Upper lobe of right lung (tissue), 1 donor: ENCODE results near the gene SMAD7. TPM values are rescaled to one million over a fixed set of nuclear protein-coding genes. Genes with fewer than 3 reads are reported as not detected.

Source experiments
- ATAC-seq: fragments of 200-7000 bp; cut with Tn5 transposase; one replicate; pipeline ENCODE4 v1.9.1; 2020; ENCODE audit warnings: mild to moderate bottlenecking, moderate library complexity
- DNase-seq: peaks from one replicate; pipeline ENCODE4 v3.0.0-alpha.2; 2020
- H3K27ac ChIP-seq: fragments of 200-600 bp; one replicate; pipeline ENCODE4 v1.8.0; 2022
- H3K27me3 ChIP-seq: fragments of 200-600 bp; one replicate; pipeline ENCODE4 v1.8.0; 2022; ENCODE audit warnings: mild to moderate bottlenecking
- H3K36me3 ChIP-seq: fragments of 200-600 bp; one replicate; pipeline ENCODE4 v1.8.0; 2022
- H3K4me1 ChIP-seq: fragments of 200-600 bp; one replicate; pipeline ENCODE4 v1.8.0; 2022
- H3K4me3 ChIP-seq: fragments of 200-600 bp; one replicate; pipeline ENCODE4 v1.8.0; 2022; ENCODE audit warnings: mild to moderate bottlenecking
- H3K9me3 ChIP-seq: fragments of 200-600 bp; one replicate; pipeline ENCODE4 v1.8.0; 2022
- intact Hi-C: fragments of 100-400 bp; cut with DNase I; formaldehyde crosslinking; loops from one replicate; pipeline ENCODE4 v1.11.0; 2022
- total RNA-seq: library from RNA; stranded (reverse); fragmentation: NEBNext Ultra II Directional; extraction: Animal tissue kit (Norgen Biotek cat#: 25700); gene quantifications from one replicate; pipeline ENCODE4 v1.2.1, GENCODE V29; 2021
- TF ChIP-seq, protein P1 (sequence below): fragments of 200-600 bp; IDR thresholded peaks from one replicate; pipeline ENCODE4 v1.8.0; 2022; ENCODE audit warnings: antibody characterized with exemption
- donor health status: DM: no; HTN: yes; CAD: no; lungs with severe emphysema.

Gene SMAD7
- total RNA-seq, 1 donor from 2014 or later: 68.9 TPM

DNA sequence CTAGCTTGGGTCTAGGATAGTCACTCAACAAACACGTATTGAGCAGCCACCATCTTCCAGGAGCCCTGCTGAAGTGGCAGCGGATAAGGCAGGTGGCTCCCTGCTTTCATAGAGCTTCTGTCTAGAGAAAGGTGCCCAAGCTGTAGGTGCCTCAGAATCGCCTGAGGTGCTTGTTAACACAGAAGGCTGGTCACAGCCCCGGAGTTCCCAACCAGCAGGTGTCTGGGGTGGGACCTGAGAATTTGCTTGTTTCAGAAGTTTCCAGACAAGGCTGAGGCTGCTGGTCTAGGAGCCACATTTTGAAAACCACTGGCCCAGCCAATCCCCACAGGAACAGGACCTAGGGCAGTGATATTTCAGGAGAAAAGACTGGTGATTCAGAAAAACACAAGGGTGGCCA lies 45.3 kb upstream of the SMAD7 start:
- intact Hi-C loops: no loop called here
- Histone ChIP-seq H3K4me1 (peaks cover 29% of the 10 kb centered on the region), H3K9me3 (no peaks in the 10 kb centered on the region), H3K27me3 (no peaks in the 10 kb centered on the region), H3K4me3 (no peak overlapping the region), H3K27ac (no peak overlapping the region), H3K36me3 (no peaks in the 10 kb centered on the region)
- ATAC-seq (no peak), DNase-seq (no peak)
- TF ChIP-seq, protein P1, sequence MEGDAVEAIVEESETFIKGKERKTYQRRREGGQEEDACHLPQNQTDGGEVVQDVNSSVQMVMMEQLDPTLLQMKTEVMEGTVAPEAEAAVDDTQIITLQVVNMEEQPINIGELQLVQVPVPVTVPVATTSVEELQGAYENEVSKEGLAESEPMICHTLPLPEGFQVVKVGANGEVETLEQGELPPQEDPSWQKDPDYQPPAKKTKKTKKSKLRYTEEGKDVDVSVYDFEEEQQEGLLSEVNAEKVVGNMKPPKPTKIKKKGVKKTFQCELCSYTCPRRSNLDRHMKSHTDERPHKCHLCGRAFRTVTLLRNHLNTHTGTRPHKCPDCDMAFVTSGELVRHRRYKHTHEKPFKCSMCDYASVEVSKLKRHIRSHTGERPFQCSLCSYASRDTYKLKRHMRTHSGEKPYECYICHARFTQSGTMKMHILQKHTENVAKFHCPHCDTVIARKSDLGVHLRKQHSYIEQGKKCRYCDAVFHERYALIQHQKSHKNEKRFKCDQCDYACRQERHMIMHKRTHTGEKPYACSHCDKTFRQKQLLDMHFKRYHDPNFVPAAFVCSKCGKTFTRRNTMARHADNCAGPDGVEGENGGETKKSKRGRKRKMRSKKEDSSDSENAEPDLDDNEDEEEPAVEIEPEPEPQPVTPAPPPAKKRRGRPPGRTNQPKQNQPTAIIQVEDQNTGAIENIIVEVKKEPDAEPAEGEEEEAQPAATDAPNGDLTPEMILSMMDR: no peak

DNA sequence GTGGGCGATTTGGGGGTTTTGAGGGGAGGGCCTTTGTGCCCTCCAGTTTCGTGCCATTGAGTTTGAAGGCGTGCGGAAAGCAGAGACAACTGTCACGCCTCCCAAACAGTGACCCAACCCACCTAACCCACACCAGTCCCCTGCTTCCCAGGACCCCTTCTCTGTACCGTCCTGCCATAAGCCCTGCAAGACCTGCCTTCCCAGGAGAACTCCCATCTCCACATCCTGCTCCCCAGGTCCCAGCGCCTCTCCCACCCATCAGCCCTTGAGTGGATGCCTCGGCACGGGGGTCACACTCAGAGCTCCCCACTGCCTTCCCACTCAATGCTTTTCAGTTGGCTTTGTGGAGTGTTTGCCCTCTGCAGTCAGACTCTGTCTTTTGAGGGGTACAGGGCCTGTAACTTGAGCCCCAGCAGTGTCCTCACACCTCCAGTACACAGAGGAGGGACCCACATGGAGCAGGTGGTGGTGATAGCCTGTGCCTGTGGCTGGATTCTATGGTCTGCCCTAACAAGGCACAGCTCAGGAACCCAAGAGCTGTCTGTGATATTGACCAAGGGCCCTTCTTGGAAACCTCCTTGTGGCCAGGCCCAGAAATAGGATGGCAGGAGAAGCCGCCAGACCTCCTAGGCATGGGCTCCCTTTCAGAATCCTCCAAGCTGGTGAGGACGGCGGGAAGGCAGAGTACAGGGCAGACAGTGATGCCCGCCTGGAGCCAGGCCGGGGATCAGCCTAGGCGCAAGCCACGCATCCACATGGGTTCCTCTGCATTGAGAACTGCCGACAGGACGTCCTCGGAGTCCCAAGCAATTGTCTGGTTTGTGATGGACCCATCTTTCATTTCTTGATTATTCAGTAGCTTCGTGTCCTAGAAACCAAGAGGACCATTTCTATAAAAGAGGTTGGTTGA lies 44.4 kb upstream of the SMAD7 start:
- intact Hi-C loops: no loop called here
- no peaks in the 10 kb centered on the region for H3K36me3 ChIP-seq
- H3K4me3 ChIP-seq: no peak overlapping the region
- ATAC-seq (no peak), DNase-seq (no peak)
- no peak overlapping the region for H3K27ac ChIP-seq
- TF ChIP-seq, protein P1: no peak
- H3K4me1 ChIP-seq: peaks cover 29% of the 10 kb centered on the region
- no peaks in the 10 kb centered on the region for H3K27me3 ChIP-seq
- H3K9me3 ChIP-seq: no peaks in the 10 kb centered on the region

DNA sequence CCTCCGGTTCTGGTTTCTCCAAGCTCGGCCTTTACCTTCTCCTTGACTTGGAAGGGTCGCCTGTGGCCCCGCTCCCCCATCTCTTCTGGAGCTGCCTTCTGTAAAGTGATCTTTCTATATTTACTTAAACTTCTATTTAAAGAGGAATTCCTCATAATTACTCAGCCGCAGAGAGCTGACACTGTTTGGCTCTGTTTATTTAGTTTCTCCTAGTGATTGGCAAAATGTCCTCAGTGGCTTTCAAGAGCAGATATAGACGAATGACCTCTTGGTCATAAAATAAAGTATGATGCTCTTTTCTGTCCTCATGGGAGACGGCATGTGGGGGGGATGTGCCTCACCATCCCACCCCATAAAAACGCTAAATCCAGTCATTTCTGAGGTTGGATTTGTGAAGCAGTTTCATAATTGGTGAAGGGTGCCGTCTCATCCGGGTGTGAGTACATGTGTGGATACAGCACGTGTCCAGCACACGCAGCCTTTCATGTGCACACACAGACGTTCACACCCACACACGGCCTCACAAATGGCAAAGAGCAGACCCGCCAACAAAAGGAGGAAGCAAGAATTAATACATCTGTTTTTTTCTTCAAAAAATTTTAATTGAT lies 43.4 kb upstream of the SMAD7 start:
- Histone ChIP-seq H3K4me3 (no peak overlapping the region), H3K36me3 (no peaks in the 10 kb centered on the region), H3K9me3 (no peaks in the 10 kb centered on the region), H3K27ac (peak overlapping the region; percentile 49), H3K27me3 (no peaks in the 10 kb centered on the region), H3K4me1 (peaks cover 29% of the 10 kb centered on the region)
- TF ChIP-seq, protein P1: no peak
- DNase-seq: no peak
- intact Hi-C loops: no loop called here
- no peak for ATAC-seq

DNA sequence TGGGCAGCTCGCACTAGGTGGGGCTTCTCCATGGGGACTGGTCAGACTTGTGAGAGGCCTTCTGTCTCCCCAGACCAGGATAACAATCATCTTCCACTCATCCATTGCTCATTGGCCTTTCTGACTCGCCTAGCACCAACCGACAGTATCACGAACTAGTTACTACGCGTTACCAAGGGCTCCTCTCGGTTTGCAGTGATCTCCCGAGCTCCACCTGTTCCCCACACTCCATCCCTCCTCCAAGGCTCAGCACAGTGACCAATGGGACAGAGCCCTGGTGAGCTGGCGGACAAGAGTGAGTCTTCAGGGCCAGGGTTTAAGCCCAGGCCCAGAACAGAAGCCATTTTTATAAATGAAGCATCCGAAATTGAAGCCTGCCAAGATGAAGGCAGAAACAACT lies 42.8 kb upstream of the SMAD7 start:
- peaks cover 28% of the 10 kb centered on the region for H3K4me1 ChIP-seq
- H3K27ac ChIP-seq: peak overlapping the region; percentile 49
- no peak for DNase-seq
- no peaks in the 10 kb centered on the region for H3K9me3 ChIP-seq
- no peaks in the 10 kb centered on the region for H3K36me3 ChIP-seq
- no peaks in the 10 kb centered on the region for H3K27me3 ChIP-seq
- H3K4me3 ChIP-seq: no peak overlapping the region
- TF ChIP-seq, protein P1: no peak
- no peak for ATAC-seq
- intact Hi-C loops: no loop called here

DNA sequence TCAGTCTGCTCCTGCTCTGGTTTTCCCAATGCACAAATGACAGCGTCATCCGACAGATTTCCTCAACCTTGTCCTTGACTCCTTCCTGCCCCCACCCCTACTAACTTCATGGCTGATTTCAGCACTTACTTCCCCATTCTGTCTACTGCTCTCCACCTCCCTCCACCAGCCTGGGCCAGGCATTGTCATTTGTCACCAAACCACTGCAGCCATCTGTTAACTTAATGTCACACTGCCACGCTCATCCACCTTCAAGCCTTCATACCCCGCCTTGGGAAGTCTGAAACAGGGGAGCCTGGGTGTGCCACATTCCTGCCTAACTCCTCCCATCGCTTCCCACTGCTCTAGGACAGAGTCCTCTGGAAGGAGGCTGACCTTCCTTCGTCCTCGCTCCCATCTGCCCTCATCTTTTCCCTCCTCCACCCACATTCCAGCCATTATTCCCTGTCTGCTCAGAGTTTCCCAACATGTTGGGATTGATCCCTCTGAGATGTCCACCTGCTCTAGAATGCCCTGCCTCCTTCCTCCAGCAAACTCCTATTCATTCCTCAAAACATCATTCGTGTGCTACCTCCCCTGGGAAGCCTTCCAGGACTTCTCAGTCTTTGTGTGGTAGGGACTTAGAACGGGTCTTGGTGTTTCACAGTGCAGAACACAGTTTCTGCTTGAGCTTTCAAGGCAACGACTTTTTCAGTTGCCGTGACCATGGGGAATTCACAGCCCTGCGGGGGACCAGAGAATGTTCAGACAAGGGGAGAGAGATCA lies 42.2 kb upstream of the SMAD7 start:
- TF ChIP-seq, protein P1: no peak
- Histone ChIP-seq H3K4me1 (peaks cover 22% of the 10 kb centered on the region), H3K4me3 (no peak overlapping the region), H3K36me3 (no peaks in the 10 kb centered on the region), H3K27me3 (no peaks in the 10 kb centered on the region), H3K9me3 (no peaks in the 10 kb centered on the region), H3K27ac (peak overlapping the region; percentile 49)
- ATAC-seq: peak; percentile 79
- DNase-seq: no peak
- intact Hi-C loops: no loop called here
